IMR-90 (cell line): ENCODE measurements around the gene MAD2L2. TPM values are rescaled to one million over a fixed set of nuclear protein-coding genes. Genes with fewer than 3 reads are reported as not detected.
"Not testable (repeated sequence)": the region's sequence is repeated elsewhere in the genome, so short reads cannot be mapped to it uniquely, and the experiment has no call there.

ENCODE experiments used
- ATAC-seq: fragments of 200-7000 bp; cut with Tn5 transposase; 2 replicates; pipeline ENCODE4 v1.9.1; 2020; ENCODE audit warnings: low read depth, mild to moderate bottlenecking, moderate library complexity
- BruUV-seq: library from RNA; stranded (reverse); fragments of 400-500 nt; replicated peaks from 2 replicates; lab custom pipeline; 2021; lab: Mats Ljungman, UMichigan
- CTCF ChIA-PET: fragments of 300-600 bp; formaldehyde crosslinking; extraction: SDS; loops from one replicate; lab custom pipeline; 2021; ENCODE audit warnings: antibody characterized with exemption; lab: Yijun Ruan, JAX
- POLR2A ChIA-PET: fragments of 300-600 bp; sonication (Branson Sonifier 250); formaldehyde crosslinking; loops from one replicate; lab custom pipeline; 2022; ENCODE audit warnings: antibody characterized with exemption; ENCODE audit not compliant: unreplicated experiment; lab: Charles Lee
- DNase-seq: peaks from one replicate; pipeline ENCODE4 v3.0.0; 2013
- H2AFZ ChIP-seq: replicated peaks from 2 replicates; pipeline ENCODE3; 2013; ENCODE audit warnings: low read length, mild to moderate bottlenecking; ENCODE audit not compliant: poor library complexity
- H2AK5ac ChIP-seq: 2 replicates; pipeline ENCODE4 v1.6.1; 2013; ENCODE audit warnings: low read depth, low read length, inconsistent platforms
- H2AK9ac ChIP-seq: replicated peaks from 2 replicates; pipeline ENCODE3; 2013; ENCODE audit warnings: mild to moderate bottlenecking, low read depth, low read length, moderate library complexity; ENCODE audit not compliant: poor library complexity
- H2BK120ac ChIP-seq: 2 replicates; pipeline ENCODE4 v1.6.1; 2013; ENCODE audit warnings: low read depth, low read length, inconsistent platforms
- H2BK15ac ChIP-seq: 3 replicates; pipeline ENCODE4 v1.6.1; 2013; ENCODE audit warnings: low read depth, low read length, inconsistent platforms
- H2BK20ac ChIP-seq: 2 replicates; pipeline ENCODE4 v1.6.1; 2013; ENCODE audit warnings: low read depth, mild to moderate bottlenecking, inconsistent platforms, low read length, moderate library complexity
- H2BK5ac ChIP-seq: 2 replicates; pipeline ENCODE4 v1.6.1; 2013; ENCODE audit warnings: mild to moderate bottlenecking, low read depth, low read length, inconsistent platforms; ENCODE audit not compliant: poor library complexity, severe bottlenecking
- H3K14ac ChIP-seq: replicated peaks from 2 replicates; pipeline ENCODE4 v1.6.1; 2013; ENCODE audit warnings: low read depth, low read length, inconsistent platforms
- H3K18ac ChIP-seq: 2 replicates; pipeline ENCODE4 v1.6.1; 2013; ENCODE audit warnings: low read depth, low read length, control low read depth
- H3K23ac ChIP-seq: 2 replicates; pipeline ENCODE4 v1.6.1; 2013; ENCODE audit warnings: low read depth, low read length, inconsistent platforms
- H3K27ac ChIP-seq: 2 replicates; pipeline ENCODE4 v1.5.1; 2013; ENCODE audit warnings: mild to moderate bottlenecking, control low read depth, low read length; ENCODE audit not compliant: insufficient read depth
- H3K27me3 ChIP-seq: 2 replicates; pipeline ENCODE4 v1.6.1; 2013; ENCODE audit warnings: low read length; ENCODE audit not compliant: control insufficient read depth, insufficient read depth
- H3K36me3 ChIP-seq: 2 replicates; pipeline ENCODE4 v1.6.1; 2013; ENCODE audit warnings: low read length, mixed read lengths; ENCODE audit not compliant: control insufficient read depth, insufficient read depth
- H3K4ac ChIP-seq: 2 replicates; pipeline ENCODE4 v1.6.1; 2013; ENCODE audit warnings: low read depth, low read length, inconsistent platforms
- H3K4me1 ChIP-seq: 2 replicates; pipeline ENCODE4 v1.6.1; 2013; ENCODE audit warnings: low read length, mixed read lengths; ENCODE audit not compliant: control insufficient read depth, insufficient read depth
- H3K4me2 ChIP-seq: 2 replicates; pipeline ENCODE4 v1.6.1; 2013; ENCODE audit warnings: low read depth, mild to moderate bottlenecking, control low read depth, low read length, moderate library complexity
- H3K4me3 ChIP-seq: 2 replicates; pipeline ENCODE4 v1.5.1; 2013; ENCODE audit warnings: low read depth, mild to moderate bottlenecking, control low read depth, low read length, moderate library complexity; ENCODE audit not compliant: insufficient read depth
- H3K56ac ChIP-seq: 2 replicates; pipeline ENCODE4 v1.6.1; 2013; ENCODE audit warnings: low read length, inconsistent platforms; ENCODE audit not compliant: insufficient read depth; ENCODE audit errors: extremely low read depth
- H3K79me1 ChIP-seq, 2 experiments: 2 replicates each; pipeline ENCODE4 v1.6.1; 2013; ENCODE audit warnings: low read length in 2 of 2, inconsistent platforms in 1 of 2, low read depth in 1 of 2
- H3K9ac ChIP-seq: 2 replicates; pipeline ENCODE4 v1.6.1; 2013; ENCODE audit warnings: low read depth, low read length, control low read depth
- H3K9me1 ChIP-seq: 2 replicates; pipeline ENCODE4 v1.6.1; 2013; ENCODE audit warnings: low read length, inconsistent platforms; ENCODE audit not compliant: insufficient read depth
- H3K9me3 ChIP-seq: 2 replicates; pipeline ENCODE4 v1.6.1; 2013; ENCODE audit warnings: low read length; ENCODE audit not compliant: control insufficient read depth, insufficient read depth
- H4K20me1 ChIP-seq: 2 replicates; pipeline ENCODE4 v1.6.1; 2013; ENCODE audit warnings: low read length, inconsistent platforms; ENCODE audit not compliant: insufficient read depth
- H4K5ac ChIP-seq: 2 replicates; pipeline ENCODE4 v1.6.1; 2013; ENCODE audit warnings: mild to moderate bottlenecking, low read depth, low read length, control low read depth
- H4K8ac ChIP-seq, 2 experiments: 2 replicates each; pipeline ENCODE4 v1.6.1; 2013; ENCODE audit warnings: low read depth in 2 of 2, low read length in 2 of 2, control low read depth in 1 of 2, inconsistent platforms in 1 of 2
- H4K91ac ChIP-seq: 2 replicates; pipeline ENCODE4 v1.6.1; 2013; ENCODE audit warnings: low read depth, low read length, inconsistent platforms; ENCODE audit not compliant: insufficient read depth
- CTCF ChIP-seq: conservative IDR thresholded peaks from 2 replicates; pipeline ENCODE4 v1.5.1; 2012; ENCODE audit warnings: mild to moderate bottlenecking, low read depth, low read length, improper control_type of control experiment
- MAZ ChIP-seq: IDR thresholded peaks from 2 replicates; pipeline ENCODE4 v1.6.1; 2012; ENCODE audit warnings: low read depth, mild to moderate bottlenecking, low read length, improper control_type of control experiment, moderate library complexity, borderline replicate concordance
- RAD21 ChIP-seq: IDR thresholded peaks from 2 replicates; pipeline ENCODE4 v1.6.1; 2012; ENCODE audit warnings: low read length, improper control_type of control experiment
- SMC3 ChIP-seq: fragments of 150-350 bp; IDR thresholded peaks from 2 replicates; pipeline ENCODE4 v1.6.1; 2016; ENCODE audit warnings: low read depth, mild to moderate bottlenecking, antibody characterized with exemption, low read length, moderate library complexity
- WGBS, 2 experiments: methylation state at CpG; one replicate each; pipeline versions ENCODE4 v1.1.5 to v1.1.7; 2013; ENCODE audit warnings: missing lambda C conversion rate in 2 of 2; ENCODE audit not compliant: insufficient read length in 1 of 2; ENCODE audit errors: extremely low coverage in 2 of 2; 5-methylcytosine and 5-hydroxymethylcytosine counted together
- dilution Hi-C: fragments of 300-500 bp; cut with HindIII; formaldehyde crosslinking; loops from one replicate; pipeline ENCODE4 v1.14.3; 2018; ENCODE audit warnings: low sequenced_read_pairs; ENCODE audit not compliant: unreplicated experiment
- in situ Hi-C: fragments of 300-500 bp; cut with MboI; formaldehyde crosslinking; loops from 3 replicates; pipeline ENCODE4 v1.14.3; 2019; ENCODE audit warnings: low sequenced_read_pairs, inconsistent platforms, mixed read lengths
- intact Hi-C: fragments of 100-400 bp; cut with micrococcal nuclease; formaldehyde crosslinking; loops from 2 replicates; pipeline ENCODE4 v1.10.0; 2022
- polyA plus RNA-seq, 3 experiments: library from polyadenylated mRNA; depleted of rRNA; stranded (reverse); fragments of >200 nt; gene quantifications; 2 replicates each; pipeline ENCODE4 v1.2.3, GENCODE V29; 2012; ENCODE audit warnings: low replicate concordance in 1 of 3
- total RNA-seq: library from RNA; depleted of rRNA; stranded (reverse); fragments of >200 nt; gene quantifications from 2 replicates; pipeline ENCODE4 v1.2.3, GENCODE V29; 2012

MAD2L2 gene
- total and polyA plus RNA-seq, 2 of the 4 experiments (the other 2 are of a cell fraction) = 44.6 to 70.9 TPM

- H3K4me2 ChIP-seq, dilution Hi-C loops, H4K5ac ChIP-seq, H3K27ac ChIP-seq, H2AK5ac ChIP-seq, H3K4ac ChIP-seq, BruUV-seq, H2BK5ac ChIP-seq, H4K91ac ChIP-seq, H2BK20ac ChIP-seq, H4K20me1 ChIP-seq, H3K79me1 ChIP-seq, H3K18ac ChIP-seq, H3K14ac ChIP-seq, H3K9me3 ChIP-seq, H3K23ac ChIP-seq, H3K56ac ChIP-seq, H2AK9ac ChIP-seq, H3K9me1 ChIP-seq, H3K36me3 ChIP-seq, H3K4me1 ChIP-seq, H4K8ac ChIP-seq, POLR2A ChIA-PET, H3K9ac ChIP-seq, H3K27me3 ChIP-seq, H3K4me3 ChIP-seq, H2BK120ac ChIP-seq, H2BK15ac ChIP-seq: not testable (repeated sequence)
- in situ Hi-C loops (loop anchor here (5.0 to 10.0 kb wide), 2 partner anchors 400 to 608 kb away; no protein-coding TSS in a partner anchor), intact Hi-C loops (loop anchor here (1.0 to 2.0 kb wide), 3 partner anchors 164 to 401 kb away; partner anchors contain the start of gene DISP3)
- DNase-seq (peak; percentile 58), ATAC-seq (peak; percentile 91)
- peak; percentile 99 for TF ChIP-seq RAD21
- TF ChIP-seq SMC3 = peak; percentile 78
- 0 out of 2 replicates have a peak, but pooled peaks have one; percentile 23 for TF ChIP-seq MAZ
- peak; percentile 97 for TF ChIP-seq CTCF
- CTCF ChIA-PET = interaction anchor here (0.6 to 2.7 kb wide), 6 partner anchors 370 to 1075 kb away, joined by 3 to 12 read pairs (median 5); partner anchors contain the start of gene UBIAD1
- H2AFZ ChIP-seq = peak overlapping the region; percentile 68
- WGBS, 2 experiments = no CpG with 5 or more reads among the region's 18 CpGs
These were observed 38.4 kb downstream of the MAD2L2 start for GRCh38 chr1:11642418-11643017.
